ENCODE measurements around the gene SIN3B.
"Not testable (repeated sequence)": the region's sequence is repeated elsewhere in the genome, so short reads cannot be mapped to it uniquely, and the experiment has no call there.

Gene SIN3B

DNA sequence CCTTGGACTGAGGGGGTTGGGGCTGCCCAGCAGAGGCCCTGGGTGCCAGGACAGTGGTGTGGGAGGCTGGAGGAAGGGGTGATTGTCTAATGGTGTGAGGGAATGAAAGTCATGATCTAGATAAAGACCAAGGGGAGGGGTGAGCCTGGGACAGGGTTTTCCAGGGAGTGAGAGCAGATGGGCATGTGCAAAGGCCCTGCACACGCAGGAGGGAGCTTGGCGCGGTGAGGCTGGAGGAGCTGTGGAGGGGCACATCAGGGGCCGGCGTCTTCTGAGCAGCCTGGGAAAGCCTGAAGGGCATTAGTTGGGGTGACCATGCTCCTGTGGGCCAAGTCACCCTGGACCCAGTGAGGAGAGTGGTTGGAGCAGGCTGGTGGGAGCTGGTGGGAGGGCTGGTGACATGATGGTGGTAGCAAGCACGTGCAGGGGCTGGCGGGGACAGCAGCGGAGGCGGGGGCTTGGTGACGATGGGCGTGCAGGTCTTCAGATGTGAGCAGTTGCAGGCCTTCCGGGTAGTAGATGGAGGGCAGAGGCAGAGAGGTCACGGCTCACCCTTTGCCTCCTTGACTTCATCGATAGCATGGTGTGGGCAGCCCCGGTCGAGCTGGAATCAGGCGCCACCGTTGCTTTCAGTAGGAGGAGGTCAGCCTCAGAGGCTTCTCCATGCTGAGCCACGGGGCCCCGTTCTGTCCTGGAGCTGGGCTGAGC is 39.4 kb downstream of the SIN3B start:
- no peak for DNase-seq (ENCODE audit: low read depth in 2 of 2)

DNA sequence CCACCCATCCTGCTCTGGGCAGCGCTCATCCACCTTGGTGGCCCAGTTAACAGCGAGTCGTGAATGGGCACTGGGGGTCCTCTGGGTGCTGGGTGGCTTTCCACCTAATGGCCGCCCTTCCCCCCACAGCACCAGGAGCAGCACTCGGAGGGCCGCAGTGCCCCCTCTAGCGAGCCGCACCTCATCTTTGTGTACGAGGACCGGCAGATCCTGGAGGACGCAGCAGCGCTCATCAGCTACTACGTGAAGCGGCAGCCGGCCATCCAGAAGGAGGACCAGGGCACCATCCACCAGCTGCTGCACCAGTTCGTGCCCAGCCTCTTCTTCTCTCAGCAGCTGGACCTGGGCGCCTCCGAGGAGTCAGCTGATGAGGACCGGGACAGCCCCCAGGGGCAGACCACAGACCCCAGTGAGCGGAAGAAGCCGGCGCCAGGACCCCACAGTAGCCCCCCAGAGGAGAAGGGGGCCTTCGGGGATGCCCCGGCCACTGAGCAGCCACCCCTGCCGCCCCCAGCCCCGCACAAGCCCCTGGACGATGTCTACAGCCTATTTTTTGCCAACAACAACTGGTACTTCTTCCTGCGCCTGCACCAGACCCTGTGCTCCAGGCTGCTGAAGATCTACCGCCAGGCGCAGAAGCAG is 40.3 kb downstream of the SIN3B start:
- DNase-seq (ENCODE audit: low read depth in 2 of 2) = no peak

DNA sequence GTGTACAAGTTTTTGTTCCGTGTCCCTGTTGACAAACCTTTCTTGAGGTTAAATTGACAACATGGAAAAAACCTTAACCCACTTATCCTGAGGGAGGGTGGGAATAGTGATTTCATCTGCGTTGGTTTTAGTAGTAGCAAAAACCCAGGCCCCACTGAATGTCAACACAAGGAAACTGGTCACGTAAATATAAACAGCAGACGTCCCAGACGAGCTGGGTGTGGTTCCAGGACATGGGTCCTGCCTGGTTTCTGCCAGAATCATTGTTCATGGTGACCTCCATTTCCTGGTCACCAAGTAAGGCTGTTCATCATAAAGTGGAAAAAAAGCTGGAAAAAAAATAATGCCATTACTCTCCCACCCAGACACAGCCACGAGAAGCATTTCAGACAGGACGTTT is 42.7 kb downstream of the SIN3B start:
- DNase-seq (ENCODE audit: low read depth in 2 of 2) = no peak

DNA sequence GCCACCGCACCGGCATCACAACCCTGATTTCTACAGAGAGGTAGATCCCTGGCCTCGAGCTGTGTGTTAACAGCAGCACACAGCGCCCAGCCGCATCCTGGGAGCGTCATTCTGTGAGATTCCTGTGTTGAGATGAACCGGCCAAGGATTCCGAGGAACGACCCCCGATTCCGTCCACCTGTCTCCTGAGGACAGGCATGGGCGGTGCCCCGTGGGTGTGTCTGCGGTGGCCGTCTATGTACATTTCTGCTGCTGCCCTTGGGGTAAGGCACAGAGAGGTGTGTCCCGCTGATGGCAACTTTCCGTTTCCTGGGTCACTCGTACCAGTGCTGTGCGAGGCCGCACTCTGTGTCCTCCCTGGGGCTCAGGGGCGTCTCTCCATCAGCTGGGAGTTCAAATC is 43.5 kb downstream of the SIN3B start:
- DNase-seq (ENCODE audit: low read depth in 2 of 2) = no peak

DNA sequence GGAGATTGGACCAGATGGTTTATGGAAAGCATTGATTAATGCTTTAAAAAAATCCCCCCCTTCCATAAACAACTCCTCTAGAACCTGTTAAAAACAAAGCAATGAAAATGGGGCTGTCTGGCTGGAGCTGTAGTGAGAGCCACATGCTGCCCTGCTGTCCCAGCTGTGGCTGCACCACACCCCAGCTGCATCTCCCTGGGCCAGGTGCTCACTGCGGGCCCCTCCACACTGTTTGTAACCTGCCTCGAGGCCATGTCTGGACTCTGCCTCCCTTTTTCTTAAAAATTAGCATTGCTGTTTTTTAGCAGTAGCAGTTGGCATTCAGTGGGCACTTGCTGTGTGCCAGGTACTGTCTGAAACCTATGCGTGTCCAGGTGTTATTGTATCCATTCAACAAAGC is 44.4 kb downstream of the SIN3B start:
- DNase-seq (ENCODE audit: low read depth in 2 of 2) = no peak

DNA sequence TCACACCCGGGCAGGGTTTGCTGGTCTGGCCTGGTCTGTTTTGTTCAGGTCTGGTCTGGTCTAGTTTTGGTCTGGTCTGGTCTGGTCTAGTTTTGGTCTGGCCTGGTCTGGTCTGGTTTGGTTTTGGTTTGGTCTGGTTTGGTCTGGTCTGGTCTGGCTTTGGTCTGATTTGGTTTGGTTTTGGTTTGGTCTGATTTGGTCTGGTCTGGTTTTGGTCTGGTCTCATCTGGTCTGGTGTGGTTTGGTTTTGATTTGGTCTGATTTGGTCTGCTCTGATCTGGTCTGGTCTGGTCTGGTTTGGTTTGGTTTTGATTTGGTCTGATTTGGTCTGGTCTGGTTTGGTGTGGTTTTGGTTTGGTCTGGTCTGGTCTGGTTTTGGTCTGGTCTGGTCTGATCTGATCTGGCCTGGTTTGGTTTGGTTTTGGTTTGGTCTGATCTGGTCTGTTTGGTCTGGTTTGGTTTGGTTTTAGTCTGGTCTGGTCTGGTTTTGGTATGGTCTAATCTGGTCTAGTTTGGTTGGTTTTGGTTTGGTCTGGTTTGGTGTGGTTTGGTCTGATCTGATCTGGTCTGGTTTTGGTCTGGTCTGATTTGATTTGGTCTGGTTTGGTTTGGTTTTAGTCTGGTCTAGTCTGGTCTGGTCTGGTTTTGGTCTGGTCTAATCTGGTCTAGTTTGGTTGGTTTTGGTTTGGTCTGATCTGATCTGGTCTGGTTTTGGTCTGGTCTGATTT is 45.2 kb downstream of the SIN3B start:
- DNase-seq (ENCODE audit: low read depth in 2 of 2) = no peak

DNA sequence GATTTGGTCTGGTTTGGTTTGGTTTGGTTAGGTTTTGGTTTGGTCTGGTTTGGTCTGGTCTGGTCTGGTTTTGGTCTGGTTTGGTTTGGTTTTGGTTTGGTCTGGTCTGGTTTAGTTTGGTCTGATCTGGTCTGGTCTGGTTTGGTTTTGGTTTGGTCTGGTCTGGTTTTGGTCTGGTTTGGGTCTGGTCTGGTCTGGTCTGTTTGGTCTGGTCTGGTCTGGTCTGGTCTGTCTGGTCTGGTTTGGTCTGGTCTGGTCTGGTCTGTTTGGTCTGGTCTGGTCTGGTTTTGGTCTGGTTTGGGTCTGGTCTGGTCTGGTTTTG is 45.7 kb downstream of the SIN3B start:
- not testable (repeated sequence) for DNase-seq (ENCODE audit: low read depth in 2 of 2)

DNA sequence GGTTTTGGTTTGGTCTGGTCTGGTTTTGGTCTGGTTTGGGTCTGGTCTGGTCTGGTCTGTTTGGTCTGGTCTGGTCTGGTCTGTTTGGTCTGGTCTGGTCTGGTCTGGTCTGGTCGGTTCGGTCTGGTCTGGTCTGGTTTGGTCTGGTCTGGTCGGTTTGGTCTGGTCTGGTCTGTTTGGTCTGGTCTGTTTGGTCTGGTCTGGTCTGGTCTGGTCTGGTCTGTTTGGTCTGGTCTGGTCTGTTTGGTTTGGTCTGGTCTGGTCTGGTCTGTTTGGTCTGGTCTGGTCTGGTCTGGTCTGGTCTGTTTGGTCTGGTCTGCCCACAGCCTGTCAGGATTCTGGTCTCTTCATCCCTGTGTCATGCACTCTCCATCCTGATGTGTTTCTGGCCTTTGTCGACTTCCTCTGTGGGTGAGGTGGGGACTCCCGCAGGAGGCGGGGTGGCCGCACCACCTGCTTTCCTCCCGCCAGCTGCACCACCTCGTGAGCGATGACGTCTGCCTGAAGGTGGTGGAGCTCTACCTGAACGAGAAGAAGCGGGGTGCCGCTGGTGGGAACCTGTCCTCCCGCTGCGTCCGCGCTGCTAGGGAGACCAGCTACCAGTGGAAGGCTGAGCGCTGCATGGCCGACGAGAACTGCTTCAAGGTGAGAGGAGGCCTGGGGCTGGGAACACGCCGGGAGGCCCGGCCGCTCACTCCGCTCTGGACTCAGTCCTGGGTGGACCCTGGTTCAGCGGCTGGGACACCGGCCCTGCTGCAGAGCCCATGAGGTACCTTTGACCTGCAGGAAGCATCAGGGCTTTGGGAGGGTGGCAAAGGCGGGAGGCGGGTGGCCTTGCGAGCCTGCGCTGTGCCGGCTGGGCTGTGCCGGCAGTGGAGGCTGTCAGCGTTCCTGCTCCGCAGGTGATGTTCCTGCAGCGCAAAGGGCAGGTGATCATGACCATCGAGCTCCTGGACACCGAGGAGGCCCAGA is 46.7 kb downstream of the SIN3B start:
- DNase-seq (ENCODE audit: low read depth in 2 of 2) = no peak

DNA sequence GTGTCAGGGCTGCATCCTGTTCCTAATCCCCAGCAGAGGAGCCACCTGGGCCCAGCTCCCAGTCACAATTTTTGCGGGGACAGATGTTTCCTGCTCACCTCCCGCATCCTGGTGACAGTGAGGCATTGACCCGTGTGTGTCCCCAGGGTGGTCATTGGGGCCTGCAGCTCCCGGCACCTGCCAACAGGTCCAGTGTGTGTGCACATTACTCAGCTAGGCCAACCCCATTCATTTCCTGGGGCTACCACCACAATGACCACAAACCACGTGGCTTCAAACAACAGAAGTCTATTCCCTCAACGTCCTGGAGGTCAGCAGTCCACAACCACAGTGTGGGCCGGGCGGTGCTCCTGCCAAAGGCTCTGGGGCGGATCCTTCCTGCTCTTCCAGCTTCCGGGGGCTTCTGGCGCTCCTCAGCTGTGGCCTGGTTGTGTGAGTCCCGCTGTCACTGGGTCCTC is 47.7 kb downstream of the SIN3B start:
- no peak for DNase-seq (ENCODE audit: low read depth in 2 of 2)

DNA sequence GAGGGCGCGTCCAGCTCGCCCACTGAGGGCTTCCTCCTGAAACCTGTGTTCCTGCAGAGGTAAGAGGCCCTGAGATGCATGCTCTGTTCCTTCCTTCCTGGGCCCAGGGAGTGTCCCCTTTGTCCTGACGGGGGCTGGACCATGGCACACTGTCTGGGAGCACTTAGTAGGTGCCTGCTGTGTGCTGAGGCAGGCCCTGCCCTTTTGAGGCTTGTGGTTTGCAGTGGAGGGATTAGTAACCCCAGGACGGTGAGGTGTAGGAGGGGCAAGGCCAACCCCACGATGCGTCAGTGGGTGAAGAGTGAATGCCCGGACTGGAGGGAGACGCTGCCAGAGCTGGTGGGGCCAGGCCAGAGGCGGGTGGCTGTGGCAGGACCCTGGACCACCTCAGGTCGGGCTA is 48.4 kb downstream of the SIN3B start:
- DNase-seq (ENCODE audit: low read depth in 2 of 2) = no peak

DNA sequence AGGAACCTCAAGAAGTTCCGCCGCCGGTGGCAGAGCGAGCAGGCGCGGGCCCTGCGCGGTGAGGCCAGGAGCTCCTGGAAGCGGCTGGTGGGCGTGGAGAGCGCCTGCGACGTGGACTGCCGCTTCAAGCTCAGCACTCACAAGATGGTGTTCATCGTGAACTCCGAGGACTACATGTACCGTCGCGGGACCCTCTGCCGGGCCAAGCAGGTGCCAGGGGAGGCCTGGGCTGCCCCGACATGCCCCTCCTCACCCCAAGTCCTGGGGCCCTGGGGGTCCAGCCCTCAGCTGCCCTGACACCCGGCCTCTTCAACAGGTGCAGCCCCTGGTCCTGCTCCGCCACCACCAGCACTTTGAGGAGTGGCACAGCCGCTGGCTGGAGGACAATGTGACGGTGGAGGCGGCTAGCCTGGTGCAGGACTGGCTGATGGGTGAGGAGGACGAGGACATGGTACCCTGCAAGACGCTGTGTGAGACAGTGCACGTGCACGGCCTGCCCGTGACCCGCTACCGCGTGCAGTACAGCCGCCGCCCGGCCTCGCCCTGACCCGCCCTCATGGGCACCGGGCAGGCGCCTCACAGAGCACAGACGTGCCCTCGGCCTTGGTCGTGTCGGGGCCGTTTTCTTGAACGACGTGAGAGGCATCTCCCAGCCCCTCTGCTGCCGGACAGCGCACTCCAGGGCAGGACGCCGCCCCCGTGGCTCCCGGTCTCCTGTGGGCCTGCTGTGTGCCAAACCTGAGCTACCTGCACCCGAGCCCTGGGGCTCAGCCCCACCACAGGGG is 49.2 kb downstream of the SIN3B start:
- no peak for DNase-seq (ENCODE audit: low read depth in 2 of 2)

DNA sequence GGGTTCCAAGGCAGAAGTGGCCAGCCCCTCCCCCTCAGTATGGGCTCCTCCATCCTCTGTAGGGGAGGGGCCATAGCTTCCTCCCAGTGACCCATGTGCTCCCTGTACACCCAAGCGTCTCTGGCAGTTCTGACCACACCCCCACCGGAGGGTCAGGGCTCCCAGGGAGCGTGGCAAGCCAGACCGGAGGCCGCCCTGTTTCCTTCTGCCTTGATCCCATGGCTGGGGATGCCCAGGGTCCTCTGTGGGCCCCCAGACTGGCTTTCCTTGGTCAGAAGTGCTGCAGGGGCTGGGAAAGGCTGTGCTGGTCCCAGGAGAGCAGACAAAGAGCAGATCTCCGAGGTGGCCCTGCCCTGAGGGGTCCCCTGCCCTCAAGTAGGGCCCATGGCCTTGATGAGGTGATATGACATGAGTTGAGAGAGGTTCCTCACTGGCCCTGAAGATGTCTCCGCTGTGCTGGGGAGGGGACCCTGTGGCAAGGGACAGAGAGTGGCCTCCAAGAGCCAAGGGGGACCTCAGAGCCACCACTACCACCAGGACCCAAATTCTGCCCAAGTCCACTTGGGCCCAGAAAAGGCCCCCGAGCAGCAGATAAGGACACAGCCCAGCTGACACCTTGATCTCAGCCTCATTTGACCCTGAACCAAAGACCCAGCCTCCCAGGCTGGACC is 51.8 kb downstream of the SIN3B start:
- no peak for DNase-seq (ENCODE audit: low read depth in 2 of 2)

DNA sequence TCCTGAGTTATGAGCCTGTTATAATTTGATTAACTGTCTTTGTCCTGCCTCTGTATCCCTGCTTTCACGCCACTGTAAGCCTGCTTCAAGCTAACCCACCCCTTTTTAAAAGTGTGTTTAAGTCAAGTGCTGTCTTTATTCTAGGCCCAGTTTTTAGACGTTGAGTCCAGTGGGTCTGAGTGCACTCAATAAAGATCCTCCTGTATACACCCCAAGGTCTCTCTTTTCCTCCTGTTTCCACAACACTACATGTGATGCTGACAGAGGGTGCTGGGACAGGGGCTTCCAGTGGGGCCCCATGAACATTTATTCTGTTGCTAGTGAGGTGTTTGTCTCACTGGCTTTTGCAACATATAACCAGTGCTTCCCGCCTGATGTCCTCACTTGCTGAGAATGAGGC is 52.9 kb downstream of the SIN3B start:
- DNase-seq (ENCODE audit: low read depth in 2 of 2) = no peak

DNA sequence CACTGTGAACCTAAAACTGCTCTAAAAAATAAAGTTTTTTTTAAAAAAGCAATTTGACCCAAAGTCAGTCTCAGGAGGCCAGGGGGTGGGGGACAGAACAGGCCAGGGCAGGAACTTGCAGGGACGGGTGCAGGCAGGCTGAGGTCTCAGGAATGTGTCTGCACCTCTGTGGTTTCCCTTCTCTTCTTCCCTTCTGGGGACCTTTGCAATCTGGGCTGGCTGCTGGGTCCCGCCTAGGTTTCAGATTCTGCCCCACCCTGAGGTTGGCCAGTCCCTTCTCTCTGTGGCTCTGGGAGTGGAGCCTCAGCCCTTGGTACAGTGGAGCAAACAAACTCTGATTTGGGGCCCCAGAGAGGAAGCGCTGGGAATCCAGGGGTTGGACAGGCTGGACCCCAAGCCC is 54.3 kb downstream of the SIN3B start:
- no peak for DNase-seq (ENCODE audit: low read depth in 2 of 2)

DNA sequence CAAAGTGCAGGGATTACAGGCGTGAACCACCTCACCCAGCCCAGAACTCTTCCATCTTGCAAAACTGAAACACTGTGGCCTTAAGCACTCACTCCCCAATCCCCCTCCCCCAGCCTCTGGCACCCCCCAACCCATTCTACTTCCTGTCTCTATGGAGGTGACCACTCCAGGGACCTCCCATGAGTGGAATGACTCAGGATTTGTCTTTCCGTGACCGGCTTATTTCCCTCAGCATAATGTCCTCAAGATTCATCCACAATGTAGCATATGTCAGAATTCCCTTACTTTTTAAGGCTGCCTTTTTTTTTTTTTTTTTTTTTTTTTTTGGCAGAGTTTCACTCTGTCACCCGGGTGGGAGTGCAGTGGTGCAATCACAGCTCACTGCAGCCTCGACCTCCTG is 56.0 kb downstream of the SIN3B start:
- DNase-seq (ENCODE audit: low read depth in 2 of 2) = no peak

DNA sequence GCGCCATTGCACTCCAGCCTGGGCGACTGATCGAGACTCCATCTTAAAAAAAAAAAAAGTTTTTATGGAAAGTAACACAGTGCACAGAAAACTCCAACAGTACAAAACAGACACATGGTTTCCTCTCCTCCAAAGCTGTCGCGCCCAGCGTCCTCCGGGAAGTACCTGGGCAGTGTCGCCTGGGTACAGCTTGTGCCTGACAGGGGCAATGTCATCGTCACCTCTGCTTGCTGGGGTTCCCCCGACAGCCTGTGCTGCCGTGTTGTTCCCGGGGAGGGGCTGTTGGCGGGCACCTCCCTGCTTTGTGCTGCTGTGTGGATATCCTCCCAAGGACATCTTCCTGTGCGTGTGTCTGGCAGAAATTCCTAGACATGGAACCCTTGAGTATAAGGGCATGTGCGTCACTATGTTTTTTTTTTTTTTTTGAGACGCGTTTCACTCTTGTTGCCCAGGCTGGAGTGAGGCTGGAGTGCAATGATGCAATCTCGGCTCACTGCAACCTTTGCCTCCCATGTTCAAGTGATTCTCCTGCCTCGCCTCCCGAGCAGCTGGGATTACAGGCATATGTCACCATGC is 57.2 kb downstream of the SIN3B start:
- DNase-seq (ENCODE audit: low read depth in 2 of 2) = no peak

DNA sequence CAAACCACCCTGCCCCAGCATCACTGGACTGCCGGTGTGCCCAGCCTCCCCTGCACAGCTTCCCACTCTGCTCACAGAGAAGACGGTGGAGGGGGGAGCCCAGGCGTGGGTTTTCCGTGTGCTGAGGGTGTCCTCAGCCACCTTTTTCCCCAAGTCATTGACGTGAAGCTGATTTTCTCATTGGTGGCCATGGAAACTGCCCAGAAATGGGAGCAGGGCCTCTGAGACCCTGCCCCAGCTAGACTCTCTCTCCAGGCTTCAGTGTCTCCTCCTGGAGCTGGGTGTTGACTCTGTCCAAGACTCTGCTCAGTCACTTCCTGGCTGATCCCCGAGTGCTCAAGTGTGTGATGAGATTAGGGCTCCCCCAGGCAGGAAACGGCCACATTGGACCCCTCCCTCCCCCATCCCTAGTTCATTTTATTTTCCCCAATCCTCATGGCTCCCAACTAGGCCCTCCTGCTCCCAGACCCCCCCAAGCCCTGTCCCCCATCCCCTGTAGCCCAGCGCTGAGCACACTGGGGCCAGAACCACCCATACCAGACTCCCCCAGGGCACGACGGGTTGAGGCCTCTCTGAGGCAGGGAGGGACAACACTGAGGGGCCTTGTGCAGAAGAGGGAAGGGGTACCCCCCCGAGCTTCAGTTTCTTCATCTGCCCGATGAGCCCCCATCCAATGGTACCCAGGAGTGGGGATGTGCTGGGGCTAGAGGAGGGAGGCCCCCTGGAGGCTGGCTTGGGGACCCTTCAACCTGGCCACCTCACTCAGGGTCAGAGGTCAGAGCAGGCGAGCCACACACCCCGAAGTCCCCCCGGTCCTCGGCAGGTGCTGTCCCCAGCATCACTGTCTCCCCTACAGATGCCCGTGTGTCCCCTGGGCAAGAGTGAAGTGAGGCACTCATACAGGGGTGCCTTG is 58.4 kb downstream of the SIN3B start:
- DNase-seq (ENCODE audit: low read depth in 2 of 2) = no peak

DNA sequence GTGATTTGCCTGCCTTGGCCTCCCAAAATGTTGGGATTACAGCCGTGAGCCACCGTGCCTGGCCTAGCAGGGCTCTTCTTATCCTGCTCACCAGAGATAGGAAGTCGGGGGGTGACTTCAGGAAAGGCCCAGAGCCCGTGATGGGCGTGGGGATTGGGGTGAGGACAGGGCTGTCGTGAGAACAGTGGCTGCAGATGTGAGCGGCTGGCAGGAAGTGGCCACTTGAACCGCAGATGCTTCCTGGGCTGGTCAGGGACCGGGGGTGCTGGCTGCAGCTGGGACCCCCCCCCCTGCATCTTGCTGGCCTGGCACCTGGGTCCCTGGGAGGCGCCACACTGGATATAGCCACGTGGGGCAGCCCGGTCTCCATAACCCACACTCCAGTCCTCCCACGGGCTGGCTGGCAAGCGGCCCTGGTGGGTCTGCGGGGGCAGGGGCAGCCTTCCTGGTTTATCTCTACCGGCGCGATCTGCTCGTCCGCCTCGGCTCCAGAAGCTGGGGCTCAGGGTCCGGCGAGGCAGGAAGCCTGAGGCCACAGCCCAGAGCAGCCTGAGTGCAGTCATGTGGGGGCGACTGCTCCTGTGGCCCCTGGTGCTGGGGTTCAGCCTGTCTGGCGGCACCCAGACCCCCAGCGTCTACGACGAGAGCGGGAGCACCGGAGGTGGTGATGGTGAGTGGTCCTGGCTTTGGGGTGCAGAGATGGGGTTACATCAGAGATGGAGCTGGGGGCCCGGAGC is 59.6 kb downstream of the SIN3B start, which contains the start of gene F2RL3:
F2RL3 (plus strand) TSS at position 371 of the 737 bp plus-strand sequence; CDS start at position 562, 191 bp downstream.
- DNase-seq (ENCODE audit: low read depth in 2 of 2) = no peak

Data from fibroblast of skin of left biceps (primary cell).